ENCODE data around the gene PPDPF. TPM values are rescaled to one million over a fixed set of nuclear protein-coding genes. Genes with fewer than 3 reads are reported as not detected.

PPDPF gene
- polyA plus RNA-seq, 1 donor from 2014 or later, result 95.1 TPM

DNA sequence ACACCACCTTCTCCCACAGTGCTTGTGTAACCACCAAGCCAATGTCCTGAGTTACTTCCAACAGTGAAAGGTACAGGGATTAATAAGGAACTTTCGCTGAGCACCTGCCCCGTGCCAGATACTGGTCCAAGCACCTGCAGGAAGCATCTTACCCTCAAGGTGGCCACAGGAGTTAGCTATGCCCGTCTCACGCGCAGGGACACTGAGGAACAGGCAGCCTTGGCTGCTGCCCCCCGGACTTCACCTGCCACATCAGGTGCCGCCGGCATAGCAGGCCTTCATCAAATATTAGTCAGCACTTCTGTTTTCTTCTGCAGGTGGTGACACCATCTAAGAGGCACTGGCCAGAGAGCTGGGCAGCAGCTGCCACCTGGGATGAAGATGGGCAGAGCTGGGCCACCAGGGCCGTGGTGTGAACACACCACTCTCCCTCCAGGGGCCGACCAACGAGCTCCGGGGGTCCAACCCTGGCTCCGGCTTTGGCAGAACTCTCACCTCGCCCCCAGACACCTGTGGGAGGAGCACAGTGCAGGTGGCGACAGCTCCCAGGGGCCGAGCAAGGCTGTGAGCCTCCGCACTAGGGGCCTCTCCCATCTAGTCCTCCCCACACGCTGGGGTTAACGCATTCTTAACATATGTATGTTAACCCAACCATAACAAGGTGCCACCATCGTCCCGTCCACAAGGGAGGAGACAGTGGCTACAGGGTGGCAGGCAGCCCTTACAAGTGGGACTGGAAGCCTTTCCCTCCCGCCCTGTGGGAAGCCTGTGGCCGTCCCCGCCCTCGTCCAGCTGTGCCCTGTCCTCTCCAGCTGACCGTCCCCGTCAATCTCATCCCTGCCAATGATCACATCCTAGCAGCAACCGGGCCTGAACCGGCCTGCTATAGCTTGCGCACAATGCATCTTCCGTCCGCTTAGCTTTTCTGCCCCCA, 2.9 kb upstream of the PPDPF start:
- no peaks in the 10 kb centered on the region for H3K36me3 ChIP-seq (ENCODE audit: insufficient read depth, low read length)
- peaks cover 7% of the 10 kb centered on the region for H4K20me1 ChIP-seq (ENCODE audit: insufficient read depth)
- H2AFZ ChIP-seq (ENCODE audit: low read depth, low read length), result no peak overlapping the region
- H3K27me3 ChIP-seq (ENCODE audit: insufficient read depth, low read depth, low read length), result no peaks in the 10 kb centered on the region
- no peaks in the 10 kb centered on the region for H3K9me3 ChIP-seq (ENCODE audit: low read length)
- no peak overlapping the region for H3K4me2 ChIP-seq (ENCODE audit: low read length)
- H3K9ac ChIP-seq (ENCODE audit: low read length), result no peak overlapping the region
- peaks cover 15% of the 10 kb centered on the region for H3K79me2 ChIP-seq (replicated peaks; ENCODE audit: insufficient read depth, low read length)
- TF ChIP-seq EP300 (conservative IDR thresholded peaks at IDR 0.05; ENCODE audit: poor library complexity, severe bottlenecking), result no peak
- no peak for TF ChIP-seq TAF1 (IDR thresholded peaks at IDR 0.05; ENCODE audit: low read depth)
- TF ChIP-seq RAD21 (conservative IDR thresholded peaks at IDR 0.05), result no peak
- no peak for TF ChIP-seq MXI1 (conservative IDR thresholded peaks at IDR 0.05; ENCODE audit: poor library complexity, severe bottlenecking)
- no peak for TF ChIP-seq SMC3 (conservative IDR thresholded peaks at IDR 0.05; ENCODE audit: poor library complexity)
- no peak overlapping the region for H3K27ac ChIP-seq (ENCODE audit: low read length)
- no peak overlapping the region for H3K4me3 ChIP-seq (ENCODE audit: low read length)
- no peaks in the 10 kb centered on the region for H3K9me2 ChIP-seq (ENCODE audit: insufficient read depth, low read length)
- H3F3A ChIP-seq (ENCODE audit: insufficient read depth, low read length, poor library complexity, severe bottlenecking), result no peaks in the 10 kb centered on the region

DNA sequence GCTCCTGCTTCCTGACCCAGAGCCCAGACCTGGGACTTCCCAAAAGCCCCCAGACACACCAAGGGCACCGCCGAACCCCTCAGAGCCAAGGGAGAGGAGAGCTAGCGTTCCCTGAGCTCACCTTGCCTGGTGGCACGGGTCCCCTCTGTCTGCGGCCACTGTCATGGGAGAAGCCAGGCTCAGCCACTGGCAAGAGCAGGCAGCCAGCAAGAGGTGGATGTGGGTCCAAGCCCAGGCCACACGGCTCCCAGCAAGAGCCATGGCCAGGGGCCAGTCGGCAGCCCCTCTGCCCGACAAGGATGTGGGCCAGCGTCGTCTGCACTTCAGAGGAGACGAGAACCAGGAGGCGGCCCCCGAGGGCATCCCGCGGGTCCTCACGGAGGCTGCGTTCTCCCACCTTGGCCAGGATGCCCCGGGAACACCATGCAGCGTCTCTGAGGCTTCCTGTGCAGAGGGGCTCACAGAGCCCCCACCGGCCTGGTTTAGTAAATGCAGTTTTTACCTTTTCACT, 2.2 kb upstream of the PPDPF start:
- H3K9me2 ChIP-seq (ENCODE audit: insufficient read depth, low read length), result no peaks in the 10 kb centered on the region
- H3K9ac ChIP-seq (ENCODE audit: low read length), result no peak overlapping the region
- H3K27ac ChIP-seq (ENCODE audit: low read length), result no peak overlapping the region
- no peaks in the 10 kb centered on the region for H3K9me3 ChIP-seq (ENCODE audit: low read length)
- H4K20me1 ChIP-seq (ENCODE audit: insufficient read depth), result peaks cover 9% of the 10 kb centered on the region
- H3K36me3 ChIP-seq (ENCODE audit: insufficient read depth, low read length), result no peaks in the 10 kb centered on the region
- peaks cover 17% of the 10 kb centered on the region for H3K79me2 ChIP-seq (replicated peaks; ENCODE audit: insufficient read depth, low read length)
- H2AFZ ChIP-seq (ENCODE audit: low read depth, low read length), result no peak overlapping the region
- H3K27me3 ChIP-seq (ENCODE audit: insufficient read depth, low read depth, low read length), result no peaks in the 10 kb centered on the region
- no peak overlapping the region for H3K4me3 ChIP-seq (ENCODE audit: low read length)
- H3F3A ChIP-seq (ENCODE audit: insufficient read depth, low read length, poor library complexity, severe bottlenecking), result no peaks in the 10 kb centered on the region
- TF ChIP-seq RAD21 (conservative IDR thresholded peaks at IDR 0.05), result no peak
- no peak for TF ChIP-seq EZH2 (IDR thresholded peaks at IDR 0.05; ENCODE audit: borderline replicate concordance, insufficient read depth, low read length, poor library complexity, severe bottlenecking)
- TF ChIP-seq EP300 (conservative IDR thresholded peaks at IDR 0.05; ENCODE audit: poor library complexity, severe bottlenecking), result no peak
- TF ChIP-seq POLR2AphosphoS5 (IDR thresholded peaks at IDR 0.05), result no peak
- no peak overlapping the region for H3K4me2 ChIP-seq (ENCODE audit: low read length)

DNA sequence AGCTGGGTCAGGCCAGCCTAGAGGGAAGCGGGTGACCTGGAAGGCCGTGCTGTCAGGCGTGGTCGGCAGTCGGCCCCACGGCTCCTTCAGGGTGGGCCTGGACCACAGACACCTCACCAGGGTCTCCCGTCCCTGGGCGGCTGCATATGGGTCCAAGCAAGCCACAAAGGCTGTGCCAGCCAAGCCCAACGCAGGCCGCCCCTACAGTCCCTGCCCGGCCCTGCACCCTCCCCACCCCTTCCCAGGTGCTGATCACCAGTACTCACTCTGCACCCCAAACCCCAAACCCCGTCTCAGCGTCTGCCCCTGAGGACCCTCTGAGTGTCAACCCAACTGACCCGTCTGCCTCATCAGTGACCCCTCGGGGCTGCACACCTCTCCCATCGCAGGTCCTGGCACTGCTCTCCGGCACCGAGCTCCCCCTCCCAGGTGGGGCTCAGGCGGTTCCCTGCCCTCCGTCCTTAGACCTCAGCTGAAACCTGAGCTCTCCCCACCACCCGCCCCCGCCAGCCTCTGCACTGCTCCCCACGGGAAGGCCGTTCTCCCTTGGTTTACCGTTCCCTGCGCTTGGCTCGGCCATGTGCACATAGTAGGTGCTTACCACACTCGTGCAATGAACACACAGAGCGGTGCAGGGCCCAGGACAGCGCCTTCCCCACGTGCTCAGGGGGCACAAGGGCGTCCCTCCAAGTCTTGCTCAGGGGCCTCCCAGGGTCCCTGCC, 1.5 kb upstream of the PPDPF start:
- TF ChIP-seq EP300 (conservative IDR thresholded peaks at IDR 0.05; ENCODE audit: poor library complexity, severe bottlenecking) (no peak), SMC3 (conservative IDR thresholded peaks at IDR 0.05; ENCODE audit: poor library complexity) (no peak), RAD21 (conservative IDR thresholded peaks at IDR 0.05) (no peak), POLR2AphosphoS5 (IDR thresholded peaks at IDR 0.05) (no peak)
- peaks cover 9% of the 10 kb centered on the region for H4K20me1 ChIP-seq (ENCODE audit: insufficient read depth)
- H3K36me3 ChIP-seq (ENCODE audit: insufficient read depth, low read length), result no peaks in the 10 kb centered on the region
- no peaks in the 10 kb centered on the region for H3K9me2 ChIP-seq (ENCODE audit: insufficient read depth, low read length)
- H3K9me3 ChIP-seq (ENCODE audit: low read length), result no peaks in the 10 kb centered on the region
- peaks cover 17% of the 10 kb centered on the region for H3K79me2 ChIP-seq (replicated peaks; ENCODE audit: insufficient read depth, low read length)
- no peaks in the 10 kb centered on the region for H3K27me3 ChIP-seq (ENCODE audit: insufficient read depth, low read depth, low read length)
- H3K27ac ChIP-seq (ENCODE audit: low read length), result no peak overlapping the region
- peak overlapping the region; percentile 94 for H3K4me3 ChIP-seq (ENCODE audit: low read length)
- no peak overlapping the region for H3K4me2 ChIP-seq (ENCODE audit: low read length)
- H3F3A ChIP-seq (ENCODE audit: insufficient read depth, low read length, poor library complexity, severe bottlenecking), result no peaks in the 10 kb centered on the region
- H2AFZ ChIP-seq (ENCODE audit: low read depth, low read length), result no peak overlapping the region
- peak overlapping the region; percentile 95 for H3K9ac ChIP-seq (ENCODE audit: low read length)
